Measurements from ENCODE around the gene C22orf39. TPM values are rescaled to one million over a fixed set of nuclear protein-coding genes. Genes with fewer than 3 reads are reported as not detected.

C22orf39 gene
- polyA plus RNA-seq, 2 donors, result 17.4 to 19.1 TPM

- Histone ChIP-seq H3K36me3 (ENCODE audit: control insufficient read depth in 2 of 2, insufficient read depth in 2 of 2, low read length in 1 of 2) (peaks cover 0 to 9% of the 10 kb centered on the region in 2 donors), H3K9me3 (ENCODE audit: control insufficient read depth in 2 of 2, insufficient read depth in 1 of 2, low read depth in 1 of 2, low read length in 1 of 2) (no peaks in the 10 kb centered on the region), H3K4me1 (ENCODE audit: control insufficient read depth in 2 of 2, insufficient read depth in 2 of 2, low read length in 1 of 2) (peaks cover 5 to 9% of the 10 kb centered on the region in 2 donors), H3K27me3 (ENCODE audit: control insufficient read depth in 1 of 2, insufficient read depth in 2 of 2, low read length in 2 of 2) (no peaks in the 10 kb centered on the region), H3K4me3 (ENCODE audit: low read depth in 1 of 2, low read length in 2 of 2) (no peak overlapping the region), H3K27ac (ENCODE audit: low read depth in 2 of 2, low read length in 1 of 2) (no peak overlapping the region)
- WGBS, 2 donors, result 75 to 80% methylated on average over 2 of the region's 2 CpGs
Measured at GRCh38 chr22:19434829-19435580, 12.5 kb downstream of the C22orf39 start.

- WGBS, 2 donors, result 89 to 92% methylated on average over 7 of the region's 7 CpGs
- Histone ChIP-seq H3K4me1 (ENCODE audit: control insufficient read depth in 2 of 2, insufficient read depth in 2 of 2, low read length in 1 of 2) (peaks cover 5 to 10% of the 10 kb centered on the region in 2 donors), H3K9me3 (ENCODE audit: control insufficient read depth in 2 of 2, insufficient read depth in 1 of 2, low read depth in 1 of 2, low read length in 1 of 2) (no peaks in the 10 kb centered on the region), H3K36me3 (ENCODE audit: control insufficient read depth in 2 of 2, insufficient read depth in 2 of 2, low read length in 1 of 2) (peaks cover 0 to 9% of the 10 kb centered on the region in 2 donors), H3K4me3 (ENCODE audit: low read depth in 1 of 2, low read length in 2 of 2) (no peak overlapping the region), H3K27ac (ENCODE audit: low read depth in 2 of 2, low read length in 1 of 2) (no peak overlapping the region), H3K27me3 (ENCODE audit: control insufficient read depth in 1 of 2, insufficient read depth in 2 of 2, low read length in 2 of 2) (no peaks in the 10 kb centered on the region)
Measured at GRCh38 chr22:19434401-19434800, 13.1 kb downstream of the C22orf39 start.

DNA sequence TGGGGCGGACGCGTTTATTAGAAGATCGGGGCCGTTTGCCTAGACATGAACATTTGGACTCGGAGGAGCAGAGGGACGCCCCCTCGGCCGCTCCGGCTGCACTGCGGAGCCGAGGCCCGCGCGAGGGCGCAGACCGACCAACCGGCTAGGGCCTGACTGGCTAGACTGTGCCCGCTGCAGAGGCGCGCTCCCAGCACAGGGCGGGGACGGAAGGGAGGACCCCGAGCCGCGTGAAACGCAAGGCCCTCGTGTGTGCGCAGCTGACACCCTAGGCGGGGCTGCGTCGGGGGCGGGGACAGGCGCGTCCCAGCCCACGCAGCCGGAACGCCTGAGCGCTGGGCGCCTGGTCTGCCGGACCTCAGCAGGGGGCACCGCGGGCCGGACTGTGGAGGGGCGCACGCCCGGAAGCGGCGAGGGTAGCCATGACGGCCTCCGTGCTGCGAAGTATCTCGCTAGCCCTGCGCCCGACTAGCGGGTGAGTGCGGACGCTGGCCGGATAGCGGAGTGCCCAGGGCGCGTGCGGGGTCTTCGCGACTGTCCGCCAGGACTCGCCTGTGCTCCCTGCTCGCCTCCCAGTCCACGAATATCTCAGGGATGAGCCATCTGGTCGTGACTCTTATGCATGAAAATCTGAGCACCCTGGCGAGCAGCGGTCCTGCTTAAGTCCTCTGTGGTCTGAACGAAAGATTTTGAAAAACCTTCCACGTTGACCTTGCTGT is 15.2 kb downstream of the C22orf39 start, which contains the start of gene MRPL40:
Gene MRPL40, plus strand, starts transcription at position 413 of the 719 bp plus-strand sequence. Its CDS starts 10 bp downstream, at position 423.
- H3K9me3 ChIP-seq (ENCODE audit: control insufficient read depth in 2 of 2, insufficient read depth in 1 of 2, low read depth in 1 of 2, low read length in 1 of 2), result no peaks in the 10 kb centered on the region
- WGBS, 2 donors, result 0% methylated on average over 67 to 74 of the region's 74 CpGs
- H3K27ac ChIP-seq (ENCODE audit: low read depth in 2 of 2, low read length in 1 of 2), result peak within 1 kb of the TSS; percentile 95 to 97
- peak within 1 kb of the TSS; percentile 91 to 95 for H3K4me3 ChIP-seq (ENCODE audit: low read depth in 1 of 2, low read length in 2 of 2)
- H3K36me3 ChIP-seq (ENCODE audit: control insufficient read depth in 2 of 2, insufficient read depth in 2 of 2, low read length in 1 of 2), result peaks cover 0 to 9% of the 10 kb centered on the region in 2 donors
- no peaks in the 10 kb centered on the region for H3K27me3 ChIP-seq (ENCODE audit: control insufficient read depth in 1 of 2, insufficient read depth in 2 of 2, low read length in 2 of 2)
- peaks cover 5 to 10% of the 10 kb centered on the region in 2 donors for H3K4me1 ChIP-seq (ENCODE audit: control insufficient read depth in 2 of 2, insufficient read depth in 2 of 2, low read length in 1 of 2)

GRCh38 chr22:19431649-19432132 is 15.8 kb downstream of the C22orf39 start, which contains the start of gene HIRA:
TSS of gene HIRA (minus strand) at chr22:19431733. CDS start at chr22:19431476, 257 bp downstream.
- 0 to 1% methylated on average over 58 to 66 of the region's 66 CpGs for WGBS, 2 donors
- peak within 1 kb of the TSS; percentile 95 to 97 for H3K27ac ChIP-seq (ENCODE audit: low read depth in 2 of 2, low read length in 1 of 2)
- peaks cover 0 to 9% of the 10 kb centered on the region in 2 donors for H3K36me3 ChIP-seq (ENCODE audit: control insufficient read depth in 2 of 2, insufficient read depth in 2 of 2, low read length in 1 of 2)
- peaks cover 5 to 10% of the 10 kb centered on the region in 2 donors for H3K4me1 ChIP-seq (ENCODE audit: control insufficient read depth in 2 of 2, insufficient read depth in 2 of 2, low read length in 1 of 2)
- H3K27me3 ChIP-seq (ENCODE audit: control insufficient read depth in 1 of 2, insufficient read depth in 2 of 2, low read length in 2 of 2), result no peaks in the 10 kb centered on the region
- no peaks in the 10 kb centered on the region for H3K9me3 ChIP-seq (ENCODE audit: control insufficient read depth in 2 of 2, insufficient read depth in 1 of 2, low read depth in 1 of 2, low read length in 1 of 2)
- H3K4me3 ChIP-seq (ENCODE audit: low read depth in 1 of 2, low read length in 2 of 2), result peak within 1 kb of the TSS; percentile 91 to 95

- WGBS, 2 donors, result 0 to 1% methylated on average over 32 to 53 of the region's 53 CpGs
Measured at GRCh38 chr22:19430890-19431541, 16.5 kb downstream of the C22orf39 start.

DNA sequence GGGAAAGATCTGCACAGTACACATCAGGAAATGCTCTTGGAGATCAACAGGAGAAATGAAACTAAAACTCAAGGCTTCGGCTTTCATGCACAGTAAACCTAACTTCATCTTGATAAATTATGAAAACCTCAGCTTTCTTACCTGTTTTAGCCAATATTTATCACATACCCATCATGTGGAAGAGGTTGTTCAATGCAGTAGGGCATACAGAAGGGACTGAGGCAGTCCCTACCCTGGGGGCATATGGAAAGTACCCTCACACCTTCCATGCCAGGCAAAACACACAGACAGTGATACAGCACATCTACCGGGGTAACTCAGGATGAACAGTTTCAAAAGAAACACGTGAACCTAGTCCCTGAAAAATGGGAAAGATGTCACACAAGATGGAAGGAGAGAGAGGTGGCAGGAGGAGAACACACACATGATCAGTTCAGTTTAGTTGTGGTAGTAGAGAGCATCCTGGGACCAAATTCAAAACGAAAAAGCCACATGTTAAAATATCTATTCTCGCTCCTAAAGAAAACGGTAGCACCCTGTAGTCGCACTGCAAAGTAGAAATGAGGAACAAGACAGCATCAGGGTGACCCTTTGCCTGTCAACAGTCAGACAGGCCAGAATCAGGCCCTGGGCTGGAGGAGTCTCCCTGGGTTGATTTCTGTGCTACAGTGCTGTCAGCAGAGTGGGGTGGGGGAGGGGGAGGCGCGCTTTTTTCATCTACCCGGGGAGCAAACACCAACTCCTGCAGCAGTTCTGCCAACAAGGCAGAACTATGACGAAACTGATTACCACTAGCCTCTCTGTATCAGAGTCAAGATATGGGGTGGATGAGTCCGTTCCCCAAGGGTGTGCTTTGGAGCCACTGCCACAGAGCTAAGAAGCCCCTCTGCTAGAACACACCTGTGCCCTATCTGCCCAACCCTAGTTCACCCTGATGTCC is 17.3 kb downstream of the C22orf39 start:
- Histone ChIP-seq H3K27ac (ENCODE audit: low read depth in 2 of 2, low read length in 1 of 2) (peak overlapping the region in 1 of 2 donors; percentile 97), H3K36me3 (ENCODE audit: control insufficient read depth in 2 of 2, insufficient read depth in 2 of 2, low read length in 1 of 2) (peaks cover 0 to 7% of the 10 kb centered on the region in 2 donors), H3K9me3 (ENCODE audit: control insufficient read depth in 2 of 2, insufficient read depth in 1 of 2, low read depth in 1 of 2, low read length in 1 of 2) (no peaks in the 10 kb centered on the region), H3K4me1 (ENCODE audit: control insufficient read depth in 2 of 2, insufficient read depth in 2 of 2, low read length in 1 of 2) (peaks cover 5 to 10% of the 10 kb centered on the region in 2 donors), H3K27me3 (ENCODE audit: control insufficient read depth in 1 of 2, insufficient read depth in 2 of 2, low read length in 2 of 2) (no peaks in the 10 kb centered on the region), H3K4me3 (ENCODE audit: low read depth in 1 of 2, low read length in 2 of 2) (peak overlapping the region; percentile 91 to 95)
- WGBS, 2 donors, result 9 to 10% methylated on average over 12 of the region's 12 CpGs

More at GRCh38 chr22:19430890-19431541, 16.5 kb downstream of the C22orf39 start:
- Histone ChIP-seq H3K36me3 (ENCODE audit: control insufficient read depth in 2 of 2, insufficient read depth in 2 of 2, low read length in 1 of 2) (peaks cover 0 to 9% of the 10 kb centered on the region in 2 donors), H3K27me3 (ENCODE audit: control insufficient read depth in 1 of 2, insufficient read depth in 2 of 2, low read length in 2 of 2) (no peaks in the 10 kb centered on the region), H3K9me3 (ENCODE audit: control insufficient read depth in 2 of 2, insufficient read depth in 1 of 2, low read depth in 1 of 2, low read length in 1 of 2) (no peaks in the 10 kb centered on the region), H3K4me1 (ENCODE audit: control insufficient read depth in 2 of 2, insufficient read depth in 2 of 2, low read length in 1 of 2) (peaks cover 5 to 10% of the 10 kb centered on the region in 2 donors), H3K4me3 (ENCODE audit: low read depth in 1 of 2, low read length in 2 of 2) (peak overlapping the region; percentile 91 to 95), H3K27ac (ENCODE audit: low read depth in 2 of 2, low read length in 1 of 2) (peak overlapping the region; percentile 95 to 97)

- WGBS, 2 donors, result 80 to 81% methylated on average over 3 of the region's 3 CpGs
- Histone ChIP-seq H3K36me3 (ENCODE audit: control insufficient read depth in 2 of 2, insufficient read depth in 2 of 2, low read length in 1 of 2) (no peaks in the 10 kb centered on the region), H3K27ac (ENCODE audit: low read depth in 2 of 2, low read length in 1 of 2) (no peak overlapping the region), H3K4me3 (ENCODE audit: low read depth in 1 of 2, low read length in 2 of 2) (no peak overlapping the region), H3K27me3 (ENCODE audit: control insufficient read depth in 1 of 2, insufficient read depth in 2 of 2, low read length in 2 of 2) (no peaks in the 10 kb centered on the region), H3K4me1 (ENCODE audit: control insufficient read depth in 2 of 2, insufficient read depth in 2 of 2, low read length in 1 of 2) (peaks cover 0 to 8% of the 10 kb centered on the region in 2 donors), H3K9me3 (ENCODE audit: control insufficient read depth in 2 of 2, insufficient read depth in 1 of 2, low read depth in 1 of 2, low read length in 1 of 2) (no peaks in the 10 kb centered on the region)
Measured at GRCh38 chr22:19424186-19424500, 23.4 kb downstream of the C22orf39 start.

- Histone ChIP-seq H3K27me3 (ENCODE audit: control insufficient read depth in 1 of 2, insufficient read depth in 2 of 2, low read length in 2 of 2) (no peaks in the 10 kb centered on the region), H3K4me3 (ENCODE audit: low read depth in 1 of 2, low read length in 2 of 2) (no peak overlapping the region), H3K4me1 (ENCODE audit: control insufficient read depth in 2 of 2, insufficient read depth in 2 of 2, low read length in 1 of 2) (peaks cover 0 to 8% of the 10 kb centered on the region in 2 donors), H3K27ac (ENCODE audit: low read depth in 2 of 2, low read length in 1 of 2) (no peak overlapping the region), H3K36me3 (ENCODE audit: control insufficient read depth in 2 of 2, insufficient read depth in 2 of 2, low read length in 1 of 2) (no peaks in the 10 kb centered on the region), H3K9me3 (ENCODE audit: control insufficient read depth in 2 of 2, insufficient read depth in 1 of 2, low read depth in 1 of 2, low read length in 1 of 2) (no peaks in the 10 kb centered on the region)
- 85 to 87% methylated on average over 11 of the region's 11 CpGs for WGBS, 2 donors
Measured at GRCh38 chr22:19422440-19423301, 24.8 kb downstream of the C22orf39 start.
